OCI-LY1 (cell line): ENCODE data around the gene RPS6KA6.

Experiments
- H2AFZ ChIP-seq: fragments of 200-600 bp; sonication (generic), shearing (Covaris generic); 2 replicates; pipeline ENCODE4 v1.6.0; 2014; ENCODE audit warnings: antibody characterized with exemption, mild to moderate bottlenecking, low read length
- H3F3A ChIP-seq: fragments of 200-600 bp; sonication (generic), shearing (Covaris generic); 2 replicates; pipeline ENCODE4 v1.6.0; 2014; ENCODE audit warnings: mild to moderate bottlenecking, antibody characterized with exemption, low read length, moderate library complexity; ENCODE audit not compliant: insufficient read depth
- H3K27ac ChIP-seq: fragments of 200-600 bp; sonication (generic); 2 replicates; pipeline ENCODE4 v1.5.1; 2014; ENCODE audit warnings: low read length, mixed run types, mild to moderate bottlenecking, low read depth; ENCODE audit not compliant: poor library complexity, severe bottlenecking
- H3K27me3 ChIP-seq: fragments of 200-600 bp; sonication (generic); 2 replicates; pipeline ENCODE4 v1.6.0; 2014; ENCODE audit warnings: antibody characterized with exemption, mild to moderate bottlenecking, low read length, moderate library complexity; ENCODE audit not compliant: insufficient read depth
- H3K36me3 ChIP-seq: fragments of 200-600 bp; sonication (generic); 2 replicates; pipeline ENCODE4 v1.6.1; 2014; ENCODE audit warnings: mild to moderate bottlenecking, antibody characterized with exemption, low read length, moderate library complexity, mixed read lengths; ENCODE audit not compliant: insufficient read depth
- H3K4me1 ChIP-seq: fragments of 200-600 bp; sonication (generic); 2 replicates; pipeline ENCODE4 v1.5.1; 2014; ENCODE audit warnings: mild to moderate bottlenecking, low read length, moderate library complexity; ENCODE audit not compliant: insufficient read depth, severe bottlenecking
- H3K4me2 ChIP-seq: fragments of 200-600 bp; sonication (generic), shearing (Covaris generic); 2 replicates; pipeline ENCODE4 v1.6.1; 2014; ENCODE audit warnings: low read length
- H3K4me3 ChIP-seq: fragments of 200-600 bp; sonication (generic); 2 replicates; pipeline ENCODE4 v1.5.1; 2014; ENCODE audit warnings: low read length, low read depth, mild to moderate bottlenecking, mixed read lengths; ENCODE audit not compliant: poor library complexity, severe bottlenecking
- H3K79me2 ChIP-seq: fragments of 200-600 bp; shearing (Covaris generic); 2 replicates; pipeline ENCODE4 v1.6.1; 2016; ENCODE audit warnings: mixed run types, low read length, mixed read lengths; ENCODE audit not compliant: insufficient read depth
- H3K9ac ChIP-seq: fragments of 200-600 bp; sonication (generic), shearing (Covaris generic); 2 replicates; pipeline ENCODE4 v1.6.1; 2014; ENCODE audit warnings: mild to moderate bottlenecking, low read length, mixed read lengths
- H3K9me2 ChIP-seq: fragments of 200-600 bp; sonication (generic), shearing (Covaris generic); 2 replicates; pipeline ENCODE4 v1.6.1; 2014; ENCODE audit warnings: low read depth, mild to moderate bottlenecking, low read length, mixed read lengths
- H3K9me3 ChIP-seq: fragments of 200-600 bp; shearing (Covaris generic); 2 replicates; pipeline ENCODE4 v1.6.1; 2014; ENCODE audit warnings: low read length, mixed read lengths
- H4K20me1 ChIP-seq: fragments of 200-600 bp; sonication (generic), shearing (Covaris generic); 2 replicates; pipeline ENCODE4 v1.6.0; 2016; ENCODE audit warnings: mild to moderate bottlenecking, low read length; ENCODE audit not compliant: insufficient read depth
- EZH2 ChIP-seq: fragments of 200-600 bp; sonication (generic), shearing (Covaris generic); IDR thresholded peaks from 2 replicates; pipeline ENCODE4 v1.8.0; 2017; ENCODE audit warnings: borderline replicate concordance, mixed run types, mild to moderate bottlenecking, antibody characterized with exemption, low read length, moderate library complexity, mixed read lengths
- TF ChIP-seq, protein P1 (sequence below): fragments of 200-600 bp; sonication (generic), shearing (Covaris generic); IDR thresholded peaks from 2 replicates; pipeline ENCODE4 v1.5.1; 2017; ENCODE audit warnings: mild to moderate bottlenecking, antibody characterized with exemption, low read length, moderate library complexity, mixed read lengths

The RPS6KA6 gene

DNA sequence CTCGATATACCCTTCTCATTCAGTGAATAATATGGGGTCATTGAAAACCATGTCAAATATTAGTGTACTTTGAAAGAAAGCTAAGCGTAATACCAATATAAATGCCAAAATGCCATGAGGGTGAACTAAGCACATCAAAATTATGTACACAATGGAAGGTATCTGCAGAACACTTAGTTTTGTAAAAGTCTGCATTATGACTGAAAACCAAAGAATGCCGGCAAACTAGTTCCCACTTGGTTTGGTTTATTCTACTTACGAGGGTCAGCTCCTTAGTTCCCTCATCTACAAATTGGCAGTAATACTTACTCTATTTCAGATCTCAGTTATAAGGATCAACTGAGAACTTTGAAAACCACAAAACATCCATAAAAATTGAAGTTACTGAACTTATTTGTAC is 27.3 kb downstream of the RPS6KA6 start:
- Histone ChIP-seq H3K27ac (no peak overlapping the region), H3K4me1 (no peaks in the 10 kb centered on the region), H3K9me3 (no peaks in the 10 kb centered on the region), H2AFZ (no peak overlapping the region), H3K9me2 (no peaks in the 10 kb centered on the region), H3F3A (no peaks in the 10 kb centered on the region), H3K27me3 (no peaks in the 10 kb centered on the region), H3K79me2 (no peaks in the 10 kb centered on the region), H3K4me2 (no peak overlapping the region), H4K20me1 (no peaks in the 10 kb centered on the region), H3K36me3 (no peaks in the 10 kb centered on the region), H3K9ac (no peak overlapping the region), H3K4me3 (no peak overlapping the region)
- no peak for TF ChIP-seq EZH2
- TF ChIP-seq, protein P1, sequence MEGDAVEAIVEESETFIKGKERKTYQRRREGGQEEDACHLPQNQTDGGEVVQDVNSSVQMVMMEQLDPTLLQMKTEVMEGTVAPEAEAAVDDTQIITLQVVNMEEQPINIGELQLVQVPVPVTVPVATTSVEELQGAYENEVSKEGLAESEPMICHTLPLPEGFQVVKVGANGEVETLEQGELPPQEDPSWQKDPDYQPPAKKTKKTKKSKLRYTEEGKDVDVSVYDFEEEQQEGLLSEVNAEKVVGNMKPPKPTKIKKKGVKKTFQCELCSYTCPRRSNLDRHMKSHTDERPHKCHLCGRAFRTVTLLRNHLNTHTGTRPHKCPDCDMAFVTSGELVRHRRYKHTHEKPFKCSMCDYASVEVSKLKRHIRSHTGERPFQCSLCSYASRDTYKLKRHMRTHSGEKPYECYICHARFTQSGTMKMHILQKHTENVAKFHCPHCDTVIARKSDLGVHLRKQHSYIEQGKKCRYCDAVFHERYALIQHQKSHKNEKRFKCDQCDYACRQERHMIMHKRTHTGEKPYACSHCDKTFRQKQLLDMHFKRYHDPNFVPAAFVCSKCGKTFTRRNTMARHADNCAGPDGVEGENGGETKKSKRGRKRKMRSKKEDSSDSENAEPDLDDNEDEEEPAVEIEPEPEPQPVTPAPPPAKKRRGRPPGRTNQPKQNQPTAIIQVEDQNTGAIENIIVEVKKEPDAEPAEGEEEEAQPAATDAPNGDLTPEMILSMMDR, result no peak

DNA sequence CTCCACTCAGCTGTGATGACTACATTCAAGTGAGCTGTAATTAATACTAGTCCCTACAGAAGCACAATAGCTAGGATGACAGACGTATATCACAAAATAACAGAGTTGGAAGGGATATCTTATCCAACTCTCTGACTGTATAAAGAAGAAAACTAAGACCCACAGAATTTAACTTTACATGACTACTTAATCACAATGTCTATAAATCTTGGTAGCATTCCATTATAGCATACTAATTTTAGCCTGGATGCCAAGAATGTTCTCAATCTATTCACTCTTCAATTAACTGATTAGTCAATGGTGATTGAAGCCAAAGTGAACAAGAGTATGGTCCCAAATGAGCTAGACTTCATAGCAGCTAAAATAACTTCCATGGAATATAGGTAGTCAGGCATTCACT is 31.2 kb downstream of the RPS6KA6 start:
- H3K27me3 ChIP-seq, result no peaks in the 10 kb centered on the region
- H3K27ac ChIP-seq, result no peak overlapping the region
- no peaks in the 10 kb centered on the region for H3F3A ChIP-seq
- H3K9me2 ChIP-seq, result no peaks in the 10 kb centered on the region
- TF ChIP-seq, protein P1, result no peak
- no peak for TF ChIP-seq EZH2
- no peaks in the 10 kb centered on the region for H3K36me3 ChIP-seq
- H3K9ac ChIP-seq, result no peak overlapping the region
- no peaks in the 10 kb centered on the region for H3K9me3 ChIP-seq
- no peak overlapping the region for H3K4me2 ChIP-seq
- no peak overlapping the region for H3K4me3 ChIP-seq
- no peaks in the 10 kb centered on the region for H4K20me1 ChIP-seq
- no peaks in the 10 kb centered on the region for H3K79me2 ChIP-seq
- H3K4me1 ChIP-seq, result no peaks in the 10 kb centered on the region
- no peak overlapping the region for H2AFZ ChIP-seq

DNA sequence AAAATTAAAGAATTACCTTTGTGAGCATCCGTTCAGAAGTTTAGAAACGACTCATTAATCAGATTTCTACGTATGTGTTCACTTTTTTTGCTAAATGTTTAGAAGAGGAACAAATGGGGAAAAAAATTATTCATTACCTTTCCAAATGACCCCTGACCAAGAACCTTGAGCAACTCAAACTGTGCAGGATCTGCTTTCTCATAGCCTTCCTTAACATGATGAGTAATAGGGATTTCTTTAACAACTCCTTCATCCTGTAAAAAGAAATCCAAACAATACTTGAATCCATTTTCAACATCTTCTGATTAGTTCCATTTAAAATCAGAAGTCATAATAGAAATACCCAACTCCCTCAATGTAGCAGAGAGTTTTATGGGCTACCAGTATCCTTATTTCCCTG is 32.1 kb downstream of the RPS6KA6 start:
- no peaks in the 10 kb centered on the region for H3K9me2 ChIP-seq
- H3K9me3 ChIP-seq, result no peaks in the 10 kb centered on the region
- H3K4me1 ChIP-seq, result no peaks in the 10 kb centered on the region
- H4K20me1 ChIP-seq, result no peaks in the 10 kb centered on the region
- no peaks in the 10 kb centered on the region for H3F3A ChIP-seq
- H3K4me3 ChIP-seq, result no peak overlapping the region
- TF ChIP-seq, protein P1, result no peak
- no peak for TF ChIP-seq EZH2
- H3K9ac ChIP-seq, result no peak overlapping the region
- no peaks in the 10 kb centered on the region for H3K36me3 ChIP-seq
- H3K27me3 ChIP-seq, result no peaks in the 10 kb centered on the region
- no peaks in the 10 kb centered on the region for H3K79me2 ChIP-seq
- no peak overlapping the region for H2AFZ ChIP-seq
- H3K27ac ChIP-seq, result no peak overlapping the region
- no peak overlapping the region for H3K4me2 ChIP-seq
